ENCODE measurements around the gene UBXN11. TPM values are rescaled to one million over a fixed set of nuclear protein-coding genes. Genes with fewer than 3 reads are reported as not detected.

Gene UBXN11
- polyA plus RNA-seq, 2 of the 4 experiments (the other 2 are of a cell fraction) = 7.6 to 10.8 TPM

- peak; percentile 61 to 73 for ATAC-seq
- Histone ChIP-seq H3K4me1 (peaks cover 56% of the 10 kb centered on the region), H3K4me3 (no peak overlapping the region), H3K4me2 (peak overlapping the region; percentile 64), H3K9me3 (no peaks in the 10 kb centered on the region), H3K27ac (peak overlapping the region; percentile 78 to 95)
- ChIA-PET CTCF (interaction anchor here (1.3 to 6.1 kb wide), 5 partner anchors 13 to 68 kb away, joined by 3 to 42 read pairs (median 9); partner anchors contain the start of gene CD52), POLR2A (no interaction called here)
- 31% methylated on average over 7 of the region's 7 CpGs for WGBS (ENCODE audit: missing lambda C conversion rate)
- peak; percentile 30; the same call in 1 of the 2 replicates for TF ChIP-seq MAX (IDR thresholded peaks at IDR 0.05)
- TF ChIP-seq HEYL (CRISPR knock-in tag; IDR thresholded peaks at IDR 0.05) = no peak
- TF ChIP-seq TFCP2L1 (CRISPR knock-in tag; IDR thresholded peaks at IDR 0.05) = no peak
- no peak for TF ChIP-seq RNF2 (IDR thresholded peaks at IDR 0.05; ENCODE audit: borderline replicate concordance, low read depth)
- TF ChIP-seq SREBF2 (IDR thresholded peaks at IDR 0.05) = no peak
- TF ChIP-seq RAD21 (conservative IDR thresholded peaks at IDR 0.05 in 1 of 2, IDR thresholded peaks at IDR 0.05 in 1 of 2) = no peak
- TF ChIP-seq, protein P1, sequence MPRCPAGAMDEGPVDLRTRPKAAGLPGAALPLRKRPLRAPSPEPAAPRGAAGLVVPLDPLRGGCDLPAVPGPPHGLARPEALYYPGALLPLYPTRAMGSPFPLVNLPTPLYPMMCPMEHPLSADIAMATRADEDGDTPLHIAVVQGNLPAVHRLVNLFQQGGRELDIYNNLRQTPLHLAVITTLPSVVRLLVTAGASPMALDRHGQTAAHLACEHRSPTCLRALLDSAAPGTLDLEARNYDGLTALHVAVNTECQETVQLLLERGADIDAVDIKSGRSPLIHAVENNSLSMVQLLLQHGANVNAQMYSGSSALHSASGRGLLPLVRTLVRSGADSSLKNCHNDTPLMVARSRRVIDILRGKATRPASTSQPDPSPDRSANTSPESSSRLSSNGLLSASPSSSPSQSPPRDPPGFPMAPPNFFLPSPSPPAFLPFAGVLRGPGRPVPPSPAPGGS (IDR thresholded peaks at IDR 0.05) = no peak
- TF ChIP-seq MAFK (IDR thresholded peaks at IDR 0.05; ENCODE audit: partially characterized antibody) = no peak
- no peak for TF ChIP-seq TP53 (CRISPR knock-in tag; IDR thresholded peaks at IDR 0.05)
- TF ChIP-seq ATOH8 (CRISPR knock-in tag; IDR thresholded peaks at IDR 0.05; ENCODE audit: low read depth) = no peak
- TF ChIP-seq MAZ (IDR thresholded peaks at IDR 0.05; ENCODE audit: borderline replicate concordance, low read depth, low read length) = no peak
- 0 out of 2 replicates have a peak, but pooled peaks have one; percentile 7 for TF ChIP-seq FOSL2 (IDR thresholded peaks at IDR 0.05)
- peak; percentile 38; the same call in 1 of the 2 replicates for TF ChIP-seq FOSL2 (CRISPR knock-in tag; IDR thresholded peaks at IDR 0.05)
- TF ChIP-seq NPAS2 (CRISPR knock-in tag; IDR thresholded peaks at IDR 0.05; ENCODE audit: borderline replicate concordance) = no peak
- no peak for TF ChIP-seq RARB (CRISPR knock-in tag; IDR thresholded peaks at IDR 0.05)
- no peak for TF ChIP-seq ESRRA (IDR thresholded peaks at IDR 0.05; ENCODE audit: borderline replicate concordance, low read length)
- no peak for TF ChIP-seq CTCF (IDR thresholded peaks at IDR 0.05)
- TF ChIP-seq EHMT2 (IDR thresholded peaks at IDR 0.05; ENCODE audit: low read depth) = no peak
- no peak for TF ChIP-seq HOXB5 (CRISPR knock-in tag; IDR thresholded peaks at IDR 0.05)
- peak; percentile 33 to 76 for DNase-seq (ENCODE audit: low read depth in 1 of 2, low spot score in 1 of 2)
- FAIRE-seq = no peak
Measured at GRCh38 chr1:26349188-26349876, 42.9 kb upstream of the UBXN11 start.

- DNase-seq (ENCODE audit: low read depth in 1 of 2, low spot score in 1 of 2) (no peak), FAIRE-seq (no peak), ATAC-seq (no peak)
- H3K27ac ChIP-seq = peak overlapping the region in 1 of 2 experiments; percentile 54; a peak in 1 of 6 replicates
- no peak for TF ChIP-seq CTCF (IDR thresholded peaks at IDR 0.05)
- no peak for TF ChIP-seq GATA3 (IDR thresholded peaks at IDR 0.05; ENCODE audit: borderline replicate concordance)
- TF ChIP-seq HMGXB4 (CRISPR knock-in tag; IDR thresholded peaks at IDR 0.05; ENCODE audit: borderline replicate concordance) = no peak
- no peak for TF ChIP-seq NFE2L2 (conservative IDR thresholded peaks at IDR 0.05; ENCODE audit: low read length)
- TF ChIP-seq HOXA7 (CRISPR knock-in tag; IDR thresholded peaks at IDR 0.05) = no peak
- TF ChIP-seq EHMT2 (IDR thresholded peaks at IDR 0.05; ENCODE audit: low read depth) = no peak
- TF ChIP-seq CBX2 (IDR thresholded peaks at IDR 0.05; ENCODE audit: borderline replicate concordance, low read depth) = no peak
- no peak for TF ChIP-seq RAD21 (conservative IDR thresholded peaks at IDR 0.05 in 1 of 2, IDR thresholded peaks at IDR 0.05 in 1 of 2)
- TF ChIP-seq, protein P2, sequence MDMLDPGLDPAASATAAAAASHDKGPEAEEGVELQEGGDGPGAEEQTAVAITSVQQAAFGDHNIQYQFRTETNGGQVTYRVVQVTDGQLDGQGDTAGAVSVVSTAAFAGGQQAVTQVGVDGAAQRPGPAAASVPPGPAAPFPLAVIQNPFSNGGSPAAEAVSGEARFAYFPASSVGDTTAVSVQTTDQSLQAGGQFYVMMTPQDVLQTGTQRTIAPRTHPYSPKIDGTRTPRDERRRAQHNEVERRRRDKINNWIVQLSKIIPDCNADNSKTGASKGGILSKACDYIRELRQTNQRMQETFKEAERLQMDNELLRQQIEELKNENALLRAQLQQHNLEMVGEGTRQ (IDR thresholded peaks at IDR 0.05) = no peak
- no peak overlapping the region for H3K4me3 ChIP-seq
- H3K4me2 ChIP-seq = no peak overlapping the region
- CTCF ChIA-PET = interaction anchor here (0.7 to 6.1 kb wide), 6 partner anchors 8 to 62 kb away, joined by 5 to 42 read pairs (median 6); no protein-coding TSS in a partner anchor
- POLR2A ChIA-PET = no interaction called here
- no peaks in the 10 kb centered on the region for H3K9me3 ChIP-seq
- WGBS (ENCODE audit: missing lambda C conversion rate) = 80% methylated on average over 9 of the region's 10 CpGs
- peaks cover 27% of the 10 kb centered on the region for H3K4me1 ChIP-seq
Measured at GRCh38 chr1:26346274-26347033, 40.0 kb upstream of the UBXN11 start.
